ENCODE measurements around the gene ZNF583.

The ZNF583 gene

GRCh38 chr19:56403764-56404704 lies at the start of gene ZNF583:
Gene ZNF583, plus strand, starts transcription at chr19:56404332. Its CDS starts 2,783 bp downstream, at chr19:56407115.
- peak; percentile 86 to 92 for DNase-seq

- no peak for DNase-seq
These were observed 48.6 kb upstream of the ZNF583 start for GRCh38 chr19:56355517-56355916.

- DNase-seq: no peak
These were observed 47.2 kb upstream of the ZNF583 start for GRCh38 chr19:56356944-56357343.

GRCh38 chr19:56360841-56361240 lies 43.3 kb upstream of the ZNF583 start:
- DNase-seq: no peak

GRCh38 chr19:56367829-56368711 lies 36.1 kb upstream of the ZNF583 start:
- peak; percentile 93 to 94 for DNase-seq

GRCh38 chr19:56369886-56370676 lies 34.1 kb upstream of the ZNF583 start:
- no peak for DNase-seq

GRCh38 chr19:56372281-56372680 lies 31.9 kb upstream of the ZNF583 start:
- DNase-seq: no peak

- no peak for DNase-seq
These were observed 26.8 kb upstream of the ZNF583 start for GRCh38 chr19:56377105-56377924.

GRCh38 chr19:56383826-56384605 lies 20.1 kb upstream of the ZNF583 start:
- DNase-seq: no peak

- DNase-seq: peak; percentile 93 to 96
These were observed 10.8 kb upstream of the ZNF583 start, which contains the start of gene ZNF582 for GRCh38 chr19:56393119-56394012. Gene ZNF582, minus strand, starts transcription at chr19:56393534. Its CDS starts 1,782 bp downstream, at chr19:56391752.

- no peak for DNase-seq
These were observed 5.3 kb upstream of the ZNF583 start for GRCh38 chr19:56398809-56399208.

GRCh38 chr19:56400485-56400884 lies 3.6 kb upstream of the ZNF583 start:
- no peak for DNase-seq

GRCh38 chr19:56403261-56403660 lies 871 bp upstream of the ZNF583 start:
- DNase-seq: no peak

- peak in 1 of 2 experiments; percentile 17 for DNase-seq
These were observed 549 bp downstream of the ZNF583 start for GRCh38 chr19:56404705-56405056.

GRCh38 chr19:56405062-56405461 lies 930 bp downstream of the ZNF583 start:
- no peak for DNase-seq

- no peak for DNase-seq
These were observed 19.3 kb downstream of the ZNF583 start for GRCh38 chr19:56423276-56423984.

GRCh38 chr19:56423985-56424353 lies 19.8 kb downstream of the ZNF583 start:
- no peak for DNase-seq

GRCh38 chr19:56441206-56441792 lies 37.2 kb downstream of the ZNF583 start:
- no peak for DNase-seq

GRCh38 chr19:56474308-56474707 lies 70.2 kb downstream of the ZNF583 start:
- no peak for DNase-seq
